Measurements from ENCODE around the gene HRH1.

HRH1 gene

DNA sequence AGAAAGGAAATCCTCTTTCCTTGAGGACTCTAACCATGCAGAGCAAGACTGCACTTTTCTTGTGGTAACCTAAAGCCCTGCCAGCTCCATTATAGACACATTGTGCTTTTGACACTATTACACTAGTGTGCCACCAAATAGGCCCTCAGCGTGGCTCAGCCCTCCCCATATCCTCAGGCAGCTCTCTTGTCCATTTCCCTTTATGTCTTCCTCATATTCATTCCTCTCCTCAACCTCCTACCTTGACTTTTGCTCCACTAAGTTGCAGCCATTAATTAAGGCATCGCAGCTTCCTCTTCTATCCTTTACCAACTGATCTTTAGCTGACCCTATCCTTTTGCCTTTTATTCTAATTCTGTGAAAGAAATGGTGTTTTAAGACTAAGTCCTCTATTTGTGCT, 121.6 kb downstream of the HRH1 start:
- no peak for DNase-seq (ENCODE audit: low read depth in 4 of 4, low spot score in 1 of 4)

DNA sequence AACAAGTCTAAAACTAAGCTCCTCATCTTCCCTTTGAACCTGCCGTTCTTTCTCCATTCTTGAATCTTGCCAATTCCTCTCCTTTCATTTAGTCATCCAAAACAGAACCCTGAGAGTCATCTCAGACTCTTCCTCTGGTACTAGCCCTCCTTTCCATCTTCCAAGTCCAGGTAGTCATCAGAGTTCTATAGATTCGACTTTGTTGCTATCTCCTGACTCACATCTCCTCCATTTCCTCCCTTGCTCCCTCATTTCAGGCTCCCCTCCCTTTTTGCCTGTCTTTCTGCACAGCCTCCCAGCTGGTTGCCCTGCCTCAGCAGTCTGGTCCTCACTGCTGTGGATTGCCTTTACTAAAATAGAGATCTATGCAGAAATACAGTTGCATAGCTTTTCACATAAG, 122.6 kb downstream of the HRH1 start:
- no peak for DNase-seq (ENCODE audit: low read depth in 4 of 4, low spot score in 1 of 4)

DNA sequence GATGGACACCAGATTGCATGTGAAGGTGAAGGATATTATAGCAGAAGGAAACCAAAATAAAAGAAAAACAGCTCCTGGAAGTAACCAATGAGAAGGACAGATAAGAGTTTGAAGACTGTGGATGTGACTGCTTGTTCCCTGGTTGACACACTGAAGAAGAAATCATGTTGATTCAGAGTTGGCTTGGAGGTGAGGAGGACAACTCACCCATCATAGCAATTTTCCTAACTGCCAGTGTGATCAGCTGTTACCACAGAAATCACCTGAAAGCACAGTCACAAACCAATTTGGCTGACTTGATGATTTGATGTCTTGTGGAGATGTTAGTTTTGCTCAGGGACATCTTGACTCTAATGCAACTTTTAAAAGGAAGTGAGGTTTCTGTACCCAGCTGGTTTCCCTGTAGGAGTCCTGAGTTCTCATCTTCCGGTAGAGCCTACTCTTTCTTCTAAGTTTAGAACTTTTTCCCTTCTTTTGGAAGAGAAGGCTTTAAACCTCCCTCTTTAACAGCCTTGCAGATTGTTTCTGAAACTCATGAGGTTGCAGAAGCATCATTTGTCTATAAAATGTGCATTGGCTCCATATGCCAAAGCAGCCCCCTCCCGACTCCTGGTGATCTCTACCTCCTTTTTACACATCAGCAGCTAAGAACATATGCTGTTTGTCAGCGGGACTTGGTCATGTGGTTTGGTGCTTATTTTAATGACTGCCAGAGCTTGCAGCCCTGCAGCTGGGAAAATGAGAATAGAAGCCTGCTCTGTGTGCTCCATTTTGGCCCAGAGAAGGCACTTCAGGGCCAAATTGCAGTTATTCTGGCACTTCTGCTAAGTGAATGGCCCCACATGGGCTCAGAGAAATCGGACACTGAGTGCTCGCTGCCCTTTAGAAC, 128.2 kb downstream of the HRH1 start:
- DNase-seq (ENCODE audit: low read depth in 4 of 4, low spot score in 1 of 4) = no peak

DNA sequence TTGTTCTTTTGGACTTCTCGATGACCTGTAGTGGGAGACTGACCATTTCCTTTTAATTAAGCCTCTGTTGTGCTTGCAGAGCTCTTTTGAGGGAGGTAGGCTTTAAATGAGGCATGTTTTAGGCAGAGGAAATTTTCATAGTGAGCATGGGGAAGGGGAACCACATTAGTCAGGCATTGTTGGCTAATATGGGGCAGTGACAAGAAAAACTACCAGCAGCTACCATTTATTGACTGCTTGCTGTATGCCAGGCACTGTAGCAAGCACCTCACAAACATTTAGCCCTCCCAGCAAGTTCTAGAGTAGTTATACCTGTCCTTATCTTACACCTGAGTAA, 128.8 kb downstream of the HRH1 start:
- DNase-seq (ENCODE audit: low read depth in 4 of 4, low spot score in 1 of 4) = no peak

DNA sequence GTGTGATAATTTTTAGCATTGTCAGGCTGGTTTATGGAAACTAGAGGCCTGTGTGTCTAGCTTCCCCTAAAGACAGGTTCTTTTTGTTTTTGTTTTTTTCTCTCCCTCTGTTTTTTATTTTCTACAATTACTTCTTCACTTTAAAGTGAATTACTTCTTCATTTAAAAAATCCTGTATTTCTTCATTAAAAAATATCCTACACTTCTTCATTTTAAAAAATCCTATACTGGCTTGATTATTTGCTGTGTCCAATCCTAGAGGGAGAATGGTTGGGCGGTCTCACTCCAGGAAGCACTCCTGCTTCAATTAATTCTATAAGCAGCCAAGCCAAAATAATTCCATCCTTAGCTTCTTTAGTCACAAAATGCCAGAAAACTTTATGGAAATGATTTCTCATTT, 129.7 kb downstream of the HRH1 start:
- DNase-seq (ENCODE audit: low read depth in 4 of 4, low spot score in 1 of 4) = no peak

DNA sequence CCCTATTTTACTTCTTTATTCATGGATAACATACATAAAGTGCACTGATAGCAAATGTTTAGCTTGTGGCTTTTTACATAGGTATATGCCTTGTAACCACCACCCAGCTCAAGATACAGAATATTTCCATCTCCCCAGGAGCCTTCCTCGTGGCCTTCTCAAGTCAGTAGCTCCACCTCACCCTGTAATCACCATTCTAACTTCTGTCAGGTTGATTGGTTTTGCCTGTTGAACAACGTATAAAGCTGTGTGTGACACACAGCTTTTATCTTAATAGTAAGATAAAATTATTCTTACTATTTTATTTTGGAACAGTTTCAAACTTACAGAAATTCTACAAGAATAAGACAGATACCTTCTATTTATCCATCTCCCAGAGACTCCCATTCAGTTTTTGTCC, 131.2 kb downstream of the HRH1 start:
- no peak for DNase-seq (ENCODE audit: low read depth in 4 of 4, low spot score in 1 of 4)

DNA sequence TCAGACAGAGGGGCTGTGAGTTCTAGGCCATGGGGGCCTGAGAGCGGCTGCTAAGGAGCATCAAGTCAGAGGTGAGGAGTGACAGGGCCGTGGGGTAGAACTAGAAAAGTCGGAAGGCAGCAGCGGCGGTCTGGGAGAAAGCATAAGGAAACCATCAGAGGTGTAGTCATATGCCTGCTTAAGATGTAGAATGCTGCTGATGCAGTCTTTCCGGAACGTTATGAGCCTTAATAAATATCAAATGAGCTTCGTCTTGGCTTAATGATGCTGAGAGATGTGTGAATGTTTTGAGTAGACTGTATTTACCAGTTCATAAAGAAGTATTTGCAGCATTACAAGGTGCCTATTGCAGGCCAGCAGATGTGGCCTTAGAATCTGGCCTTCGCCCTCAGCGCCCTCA, 133.1 kb downstream of the HRH1 start:
- no peak for DNase-seq (ENCODE audit: low read depth in 4 of 4, low spot score in 1 of 4)

DNA sequence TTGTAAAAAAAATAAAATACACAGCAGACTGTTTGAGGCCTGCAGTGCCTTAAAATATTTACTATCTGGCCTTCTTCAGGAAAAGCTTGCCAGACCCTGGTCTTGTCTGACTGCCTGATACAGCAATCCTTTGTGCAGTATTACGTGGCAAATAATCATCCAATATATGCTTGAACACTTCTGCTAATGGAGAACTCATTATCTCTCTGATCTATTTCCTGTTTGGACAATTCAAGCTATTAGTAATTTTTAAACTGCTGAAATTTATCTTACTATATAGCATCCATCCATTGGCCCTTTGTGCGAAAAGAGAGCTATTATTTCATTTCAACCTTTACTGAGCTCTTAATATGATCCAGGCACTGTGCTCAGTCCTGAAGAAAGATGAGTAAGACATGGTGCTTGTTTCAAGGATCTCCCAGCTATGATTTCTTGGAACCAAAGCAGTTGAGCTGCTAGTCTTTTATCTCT, 133.8 kb downstream of the HRH1 start:
- DNase-seq (ENCODE audit: low read depth in 4 of 4, low spot score in 1 of 4) = no peak

DNA sequence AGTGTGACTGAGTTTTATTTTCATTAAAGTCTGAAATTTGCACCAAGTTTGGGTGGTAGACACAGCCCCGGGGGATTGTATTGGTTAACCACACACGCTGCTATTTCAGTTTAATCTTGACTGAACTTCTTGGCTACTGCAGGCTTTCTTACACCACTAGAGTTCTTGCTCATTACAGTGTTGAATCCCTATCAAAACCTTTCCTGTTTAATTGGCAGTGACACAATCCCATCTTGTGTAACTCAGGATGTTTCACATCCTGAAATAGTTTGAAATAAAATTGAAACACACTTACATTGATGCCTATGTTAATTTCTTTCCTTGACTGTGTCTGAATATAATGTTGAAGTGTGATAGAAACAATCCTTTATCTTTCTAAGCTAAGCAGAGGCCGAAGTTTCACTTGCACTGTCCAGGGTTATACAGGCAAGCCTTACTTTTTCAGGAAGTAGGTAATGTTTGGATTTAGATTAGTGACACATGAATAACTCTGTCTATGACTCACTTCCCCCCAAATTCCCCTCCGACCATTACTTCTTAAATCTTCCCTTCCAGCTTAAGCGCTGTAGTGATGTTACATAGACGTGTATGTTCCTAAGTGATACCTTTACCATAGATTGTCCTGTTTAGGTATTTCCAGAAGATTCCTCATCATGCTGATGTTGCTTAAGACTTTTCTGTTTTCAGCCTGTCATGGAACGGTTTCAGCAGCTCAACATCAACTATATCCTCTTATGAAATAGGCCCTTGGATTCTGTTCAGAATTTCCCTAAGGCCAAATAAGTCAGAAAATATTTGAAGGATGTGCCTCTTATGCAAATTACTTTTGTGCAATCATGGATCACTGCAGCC, 134.7 kb downstream of the HRH1 start:
- DNase-seq (ENCODE audit: low read depth in 4 of 4, low spot score in 1 of 4) = no peak

DNA sequence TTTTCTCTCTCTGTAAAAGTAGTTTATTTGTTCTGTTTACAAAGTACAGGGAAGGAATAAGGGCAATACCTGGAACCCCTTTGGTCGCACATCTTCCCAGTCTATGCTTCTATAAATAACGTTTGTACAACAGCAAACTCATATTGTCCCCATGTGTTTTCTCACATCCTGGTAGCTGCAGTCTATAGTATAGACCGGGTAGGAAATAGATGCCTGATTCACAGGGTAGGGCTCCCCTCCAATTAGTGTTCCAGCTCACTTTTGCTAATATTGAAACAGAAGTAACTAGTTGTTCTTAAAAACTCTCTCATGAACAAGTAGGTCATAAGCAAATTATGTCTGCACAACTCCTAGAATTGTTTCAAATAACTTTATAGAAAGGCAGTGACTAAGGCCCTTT, 135.6 kb downstream of the HRH1 start:
- no peak for DNase-seq (ENCODE audit: low read depth in 4 of 4, low spot score in 1 of 4)

DNA sequence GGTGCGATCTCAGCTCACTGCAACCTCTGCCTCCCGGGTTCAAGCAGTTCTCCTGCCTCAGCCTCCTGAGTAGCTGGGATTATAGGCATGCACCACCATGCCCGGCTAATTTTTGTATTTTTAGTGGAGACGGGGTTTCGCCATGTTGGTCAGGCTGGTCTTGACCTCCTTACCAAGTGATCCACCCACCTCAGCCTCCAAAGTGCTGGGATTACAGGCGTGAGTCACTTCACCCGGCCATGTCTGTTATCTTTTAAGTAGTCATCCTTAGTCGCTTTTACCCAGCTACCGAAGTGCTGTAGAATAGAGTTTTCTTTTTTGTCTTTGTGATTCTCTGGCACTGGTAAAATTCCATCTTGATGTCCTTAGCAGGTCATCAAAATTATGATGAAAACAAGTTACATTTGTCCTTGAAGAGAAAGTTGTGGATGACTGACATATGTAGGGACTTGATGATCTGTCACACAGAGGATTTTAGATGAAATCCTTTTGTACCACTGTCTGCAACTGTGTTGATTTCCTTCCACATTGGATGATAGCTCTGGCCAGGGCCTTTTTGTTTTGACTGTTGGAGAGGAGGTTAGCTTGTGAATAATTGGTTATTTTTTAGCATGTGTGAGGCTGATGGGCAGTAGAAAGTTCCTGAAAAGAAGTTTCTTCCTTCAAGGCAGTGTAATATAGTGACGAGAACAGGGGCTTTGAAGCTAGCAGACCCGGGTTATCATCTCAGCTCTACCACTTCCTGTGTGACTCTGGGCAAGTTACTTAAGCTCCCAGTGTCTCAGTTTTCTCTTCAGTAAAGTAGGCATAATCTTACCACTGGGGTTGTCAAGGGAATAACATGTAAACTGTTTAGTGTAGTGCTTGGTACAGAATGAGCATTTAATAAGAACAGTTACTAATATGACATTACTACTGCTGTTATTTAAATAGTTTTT, 136.7 kb downstream of the HRH1 start:
- no peak for DNase-seq (ENCODE audit: low read depth in 4 of 4, low spot score in 1 of 4)

DNA sequence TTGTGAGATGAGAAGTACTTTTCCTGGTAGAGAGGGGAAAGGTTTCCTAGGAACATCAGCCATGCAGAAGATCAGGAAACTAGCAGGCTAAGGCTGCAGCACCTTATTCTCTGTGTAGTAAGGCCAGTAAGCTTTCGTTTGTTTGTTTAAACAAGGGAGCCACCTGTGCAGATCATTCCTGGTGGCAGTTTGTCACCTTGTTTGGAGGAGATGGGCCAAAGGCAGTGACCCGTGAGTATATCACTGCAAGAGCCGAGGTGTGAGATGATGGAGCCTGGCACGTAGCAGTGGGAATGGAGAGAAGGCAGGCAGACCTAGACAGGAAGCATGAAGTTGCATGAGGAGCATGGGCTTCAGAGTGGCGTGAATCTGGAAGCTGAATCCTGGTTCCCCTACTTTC, 137.5 kb downstream of the HRH1 start:
- no peak for DNase-seq (ENCODE audit: low read depth in 4 of 4, low spot score in 1 of 4)

DNA sequence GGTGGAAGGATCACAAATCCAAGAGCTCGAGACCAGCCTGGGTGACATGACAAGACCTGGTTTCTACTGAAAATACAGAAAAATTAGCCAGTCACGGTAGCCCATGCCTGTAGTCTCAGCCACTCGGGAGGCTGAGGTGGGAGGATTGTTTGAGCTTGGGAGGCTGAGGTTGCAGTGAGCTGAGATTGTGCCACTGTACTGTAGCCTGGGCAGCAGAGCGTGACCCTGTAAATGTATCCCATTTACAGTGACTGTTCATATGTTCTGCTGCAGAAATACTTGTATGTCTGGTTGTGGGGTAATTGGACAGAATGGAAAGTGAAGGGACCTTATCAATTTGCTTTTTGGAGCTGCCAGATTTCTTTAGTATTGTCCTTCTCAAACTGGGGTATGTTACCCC, 142.8 kb downstream of the HRH1 start:
- no peak for DNase-seq (ENCODE audit: low read depth in 4 of 4, low spot score in 1 of 4)

DNA sequence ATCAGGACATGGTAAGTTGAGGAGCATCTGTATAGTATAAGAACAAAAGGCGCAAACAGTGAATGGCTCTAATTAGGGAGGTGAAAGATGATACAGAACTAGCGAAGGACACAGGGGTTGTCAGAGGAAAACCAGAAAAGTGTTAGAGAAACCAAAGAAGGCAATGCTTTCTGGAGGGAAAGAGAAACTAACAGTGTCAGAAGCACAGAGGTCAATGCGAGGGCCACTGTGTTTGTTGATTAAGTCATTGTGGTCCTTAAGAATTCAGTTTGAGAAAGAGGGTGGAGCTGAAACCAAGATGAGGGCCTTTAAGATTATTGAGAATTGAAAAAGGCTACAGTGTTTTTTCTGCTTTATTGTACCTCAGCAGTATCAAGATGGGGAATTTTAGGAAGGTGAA, 146.7 kb downstream of the HRH1 start:
- no peak for DNase-seq (ENCODE audit: low read depth in 4 of 4, low spot score in 1 of 4)

DNA sequence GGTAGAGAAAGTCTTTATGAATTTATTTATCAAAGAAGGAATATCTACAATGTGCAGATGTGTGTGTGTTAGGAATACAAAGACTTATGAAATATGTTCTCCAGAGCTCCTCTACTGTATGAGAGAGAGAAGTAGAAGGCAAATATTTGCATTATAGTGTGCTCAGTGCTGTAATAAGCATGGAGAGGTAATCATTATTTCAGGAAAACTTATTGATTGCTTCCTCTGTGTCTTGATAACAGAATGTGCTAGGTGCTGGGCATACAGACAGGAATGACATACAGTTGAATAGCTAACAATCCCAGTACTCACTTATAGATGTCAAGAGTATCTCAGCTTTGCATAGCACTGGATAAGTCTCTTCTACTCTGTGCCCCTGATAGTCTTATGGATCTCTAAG, 148.2 kb downstream of the HRH1 start:
- no peak for DNase-seq (ENCODE audit: low read depth in 4 of 4, low spot score in 1 of 4)

DNA sequence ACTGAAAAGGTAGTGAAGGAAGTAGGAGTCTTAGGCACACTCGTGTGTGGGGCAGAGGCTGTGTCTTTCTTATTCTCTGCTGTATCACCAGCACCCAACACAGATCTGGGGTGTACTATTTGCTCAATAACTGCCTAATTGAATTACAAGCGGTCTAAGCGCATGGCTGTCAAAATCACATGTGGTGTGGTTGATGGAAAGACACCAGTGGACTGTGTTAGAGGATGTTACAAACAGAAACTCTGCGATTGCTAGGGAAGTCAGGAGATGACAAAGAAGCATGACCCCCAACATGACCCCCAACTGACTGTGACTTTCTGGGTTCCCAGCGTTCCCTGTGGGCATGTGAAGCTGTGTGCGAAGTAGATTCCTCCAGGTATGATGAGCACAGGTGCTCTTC, 149.9 kb downstream of the HRH1 start:
- DNase-seq (ENCODE audit: low read depth in 4 of 4, low spot score in 1 of 4) = no peak

DNA sequence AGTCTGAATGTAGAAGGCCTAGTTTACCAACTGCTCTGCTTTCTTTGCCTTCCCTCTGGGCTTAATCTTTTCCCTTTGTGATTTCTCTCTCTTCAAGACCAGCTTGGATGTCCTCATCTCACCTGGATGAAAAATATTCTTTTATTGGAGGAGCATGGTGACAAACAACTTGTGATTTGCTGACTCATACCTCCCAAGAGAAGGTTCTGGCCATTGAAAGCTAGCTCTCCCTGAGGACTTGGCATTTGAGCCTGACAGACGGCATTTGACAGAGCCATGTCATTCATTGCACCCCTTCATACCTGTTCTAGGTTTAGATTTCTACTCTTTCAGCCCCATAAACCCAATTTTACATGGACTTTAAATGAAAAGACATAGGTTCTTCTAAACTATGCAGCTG, 151.2 kb downstream of the HRH1 start:
- DNase-seq (ENCODE audit: low read depth in 4 of 4, low spot score in 1 of 4) = no peak

DNA sequence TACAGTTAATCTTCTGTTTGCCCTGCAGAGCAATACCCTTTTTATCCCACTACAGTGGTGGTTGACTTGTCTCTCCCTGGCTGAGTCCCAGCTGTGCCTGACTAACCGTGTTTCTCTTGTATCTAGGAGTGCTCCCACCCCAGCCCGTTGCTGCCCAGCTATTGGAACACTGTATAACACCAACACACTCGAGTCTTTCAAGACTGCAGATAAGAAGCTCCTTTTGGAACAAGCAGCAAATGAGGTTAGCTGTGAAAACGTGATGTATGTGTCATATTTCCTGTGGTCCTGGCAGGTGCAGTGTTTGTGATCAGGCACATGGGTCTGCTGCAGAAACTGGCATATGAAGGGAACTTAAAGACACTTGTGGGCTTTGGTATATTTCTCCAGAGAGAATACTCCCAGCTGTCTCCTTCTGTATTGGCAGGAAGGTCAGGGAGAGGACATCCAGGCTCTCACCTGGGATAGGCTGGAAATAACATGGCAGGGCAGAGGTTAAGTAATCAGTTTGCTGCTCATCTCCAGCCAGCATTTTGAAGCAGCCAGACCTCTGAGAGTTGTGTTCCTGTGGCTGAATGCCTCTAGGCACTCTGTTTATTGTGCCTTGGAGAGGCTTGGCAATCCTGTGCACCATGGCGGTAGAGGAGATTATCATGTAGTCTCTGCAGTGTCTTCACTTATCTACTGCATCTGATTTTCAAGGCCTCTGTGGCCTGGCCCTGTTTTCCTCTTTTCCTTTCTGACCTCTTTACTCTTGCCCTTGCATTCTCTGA, 152.7 kb downstream of the HRH1 start:
- DNase-seq (ENCODE audit: low read depth in 4 of 4, low spot score in 1 of 4) = no peak

DNA sequence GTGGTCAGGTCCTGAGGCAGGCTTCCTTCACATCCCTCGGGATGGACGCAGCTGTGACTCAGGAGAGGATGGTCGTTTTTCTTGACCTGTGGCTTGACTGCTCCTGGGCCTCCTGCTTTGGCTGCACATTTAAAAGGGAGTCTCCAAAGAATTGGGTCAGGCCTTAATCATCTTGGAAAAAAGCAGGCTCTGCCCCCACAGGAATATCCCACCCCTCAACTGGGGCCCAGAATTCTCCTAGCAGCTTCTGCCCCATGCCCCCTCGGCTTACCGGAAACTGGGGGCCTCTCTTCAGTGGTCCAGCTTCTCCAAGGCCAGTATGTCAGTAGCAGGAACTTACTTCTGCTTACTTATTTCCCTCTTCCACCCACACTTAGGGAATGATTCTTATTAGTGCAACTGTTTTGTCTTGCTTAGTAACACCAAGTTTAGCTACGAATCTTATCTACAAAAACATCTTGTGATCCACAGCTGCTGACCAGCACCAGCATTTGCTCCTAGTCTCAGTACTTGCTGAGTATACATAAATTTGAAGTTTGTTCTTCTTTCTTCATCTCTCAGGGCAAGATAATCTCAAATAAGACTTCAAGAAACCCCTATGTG, 153.6 kb downstream of the HRH1 start:
- DNase-seq (ENCODE audit: low read depth in 4 of 4, low spot score in 1 of 4) = no peak

DNA sequence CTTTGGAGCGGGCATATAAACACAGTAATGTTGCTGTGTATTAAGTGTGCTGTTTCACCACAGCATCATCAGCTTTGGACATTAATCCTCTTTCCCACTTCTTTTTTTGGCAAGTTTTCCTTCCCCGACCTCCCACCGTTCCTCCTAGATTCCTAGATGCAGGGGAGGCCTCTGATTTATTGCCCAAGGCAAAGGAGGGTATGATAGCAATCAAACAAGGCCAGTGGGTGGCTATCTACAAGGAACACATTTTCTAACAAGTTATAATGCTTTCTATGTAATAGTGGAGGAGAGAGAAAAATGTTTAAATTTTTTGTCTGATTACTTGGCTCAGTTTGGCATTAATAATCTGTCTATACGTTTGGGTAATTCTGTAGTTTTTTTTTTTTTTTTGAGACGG, 156.0 kb downstream of the HRH1 start:
- DNase-seq (ENCODE audit: low read depth in 4 of 4, low spot score in 1 of 4) = no peak
